Measurements from ENCODE around the gene MDK. TPM values are rescaled to one million over a fixed set of nuclear protein-coding genes. Genes with fewer than 3 reads are reported as not detected.

MDK gene
- total and polyA plus RNA-seq, 2 of the 13 experiments (the other 11 are each of a cell fraction or from before 2014, with no cell fraction given): 312 to 407 TPM

DNA sequence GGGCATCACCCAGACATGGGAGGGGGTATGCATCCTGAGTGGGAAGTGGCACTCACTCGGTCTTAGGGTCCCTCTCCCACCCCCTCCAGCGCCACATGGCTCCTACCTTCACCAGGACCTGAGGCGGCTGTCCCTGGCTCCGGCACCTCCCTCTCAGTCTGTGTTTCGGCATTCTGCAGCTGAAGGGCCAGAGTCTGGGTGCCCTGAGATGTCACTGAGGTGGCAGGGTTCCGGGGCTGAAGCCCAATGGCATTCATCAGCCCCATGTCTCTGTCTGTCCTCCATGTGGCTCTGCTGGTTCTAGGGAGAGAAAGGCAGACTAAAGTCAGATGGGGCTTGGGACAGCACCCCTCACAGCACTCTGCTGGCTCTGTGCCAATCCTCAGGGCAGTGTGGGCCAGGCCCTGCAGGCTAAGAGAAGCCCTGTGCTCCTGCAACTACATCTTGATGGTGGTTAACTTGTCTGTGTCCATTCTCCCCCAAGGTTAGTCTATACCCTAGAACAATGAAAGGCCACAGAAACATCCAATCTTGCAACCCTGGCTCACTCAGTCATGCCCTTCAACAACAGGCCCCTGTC is 27.0 kb downstream of the MDK start:
- 100% methylated on average over 3 of the region's 6 CpGs for WGBS (ENCODE audit: low lambda C conversion rate)
- ChIA-PET CTCF (ENCODE audit: low intra/inter-chr PET ratio, low total read pairs) (no interaction called here), POLR2A (no interaction called here)
- in situ Hi-C loops (cut with HindIII; ENCODE audit: extremely low pct_ligation_motif_present, low pct_unique_long_range_greater_than_20kb) (no loop called here), intact Hi-C loops (cut with micrococcal nuclease; ENCODE audit: unreplicated experiment) (no loop called here)
- ATAC-seq: no peak
- Histone ChIP-seq H3K27ac (ENCODE audit: extremely low read length, insufficient read depth, low read length) (no peak overlapping the region), H3K4me3 (replicated peaks in 1 of 3; ENCODE audit: insufficient read depth in 1 of 3, low read depth in 2 of 3, low read length in 3 of 3) (no peak overlapping the region), H3K36me3 (replicated peaks in 1 of 2; ENCODE audit: control insufficient read depth in 1 of 2, insufficient read depth in 2 of 2, low read length in 2 of 2) (peaks cover 42 to 72% of the 10 kb centered on the region in 2 experiments), H3K27me3 (ENCODE audit: control insufficient read depth in 1 of 2, insufficient read depth in 2 of 2, low read length in 2 of 2) (no peaks in the 10 kb centered on the region; a peak in 1 of 5 replicates), H2AFZ (ENCODE audit: low read length) (no peak overlapping the region), H3K9me3 (ENCODE audit: low read length) (no peaks in the 10 kb centered on the region), H3K79me2 (ENCODE audit: insufficient read depth, low read length) (no peaks in the 10 kb centered on the region), H3K4me1 (ENCODE audit: insufficient read depth, low read length) (peaks cover 2% of the 10 kb centered on the region; the same call in 1 of the 2 replicates), H4K20me1 (ENCODE audit: insufficient read depth, low read length) (peaks cover 5% of the 10 kb centered on the region; the same call in 1 of the 2 replicates), H3K4me2 (ENCODE audit: low read depth, low read length) (no peak overlapping the region), H3K9ac (ENCODE audit: insufficient read depth, low read depth, low read length) (no peak overlapping the region)
- no TSS peak for BruUV-seq (replicated peaks)
- DNase-seq (ENCODE audit: low spot score): no peak
- TF ChIP-seq, protein P1, sequence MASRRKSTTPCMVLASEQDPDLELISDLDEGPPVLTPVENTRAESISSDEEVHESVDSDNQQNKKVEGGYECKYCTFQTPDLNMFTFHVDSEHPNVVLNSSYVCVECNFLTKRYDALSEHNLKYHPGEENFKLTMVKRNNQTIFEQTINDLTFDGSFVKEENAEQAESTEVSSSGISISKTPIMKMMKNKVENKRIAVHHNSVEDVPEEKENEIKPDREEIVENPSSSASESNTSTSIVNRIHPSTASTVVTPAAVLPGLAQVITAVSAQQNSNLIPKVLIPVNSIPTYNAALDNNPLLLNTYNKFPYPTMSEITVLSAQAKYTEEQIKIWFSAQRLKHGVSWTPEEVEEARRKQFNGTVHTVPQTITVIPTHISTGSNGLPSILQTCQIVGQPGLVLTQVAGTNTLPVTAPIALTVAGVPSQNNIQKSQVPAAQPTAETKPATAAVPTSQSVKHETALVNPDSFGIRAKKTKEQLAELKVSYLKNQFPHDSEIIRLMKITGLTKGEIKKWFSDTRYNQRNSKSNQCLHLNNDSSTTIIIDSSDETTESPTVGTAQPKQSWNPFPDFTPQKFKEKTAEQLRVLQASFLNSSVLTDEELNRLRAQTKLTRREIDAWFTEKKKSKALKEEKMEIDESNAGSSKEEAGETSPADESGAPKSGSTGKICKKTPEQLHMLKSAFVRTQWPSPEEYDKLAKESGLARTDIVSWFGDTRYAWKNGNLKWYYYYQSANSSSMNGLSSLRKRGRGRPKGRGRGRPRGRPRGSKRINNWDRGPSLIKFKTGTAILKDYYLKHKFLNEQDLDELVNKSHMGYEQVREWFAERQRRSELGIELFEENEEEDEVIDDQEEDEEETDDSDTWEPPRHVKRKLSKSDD (CRISPR knock-in tag; IDR thresholded peaks at IDR 0.05; ENCODE audit: low read depth): no peak
- TF ChIP-seq CHD4 (IDR thresholded peaks at IDR 0.05; ENCODE audit: borderline replicate concordance, low read length): no peak
- no peak for TF ChIP-seq IRF2 (CRISPR knock-in tag; IDR thresholded peaks at IDR 0.05)
- TF ChIP-seq NFKBIZ (CRISPR knock-in tag; IDR thresholded peaks at IDR 0.05): no peak
- no peak for TF ChIP-seq ZNF543 (CRISPR knock-in tag; IDR thresholded peaks at IDR 0.05)
- TF ChIP-seq ZNF24 (IDR thresholded peaks at IDR 0.05): no peak
- no peak for TF ChIP-seq REXO4 (CRISPR knock-in tag; IDR thresholded peaks at IDR 0.05; ENCODE audit: borderline replicate concordance)
- TF ChIP-seq MXD4 (CRISPR knock-in tag; IDR thresholded peaks at IDR 0.05): no peak
- no peak for TF ChIP-seq PLRG1 (conservative IDR thresholded peaks at IDR 0.05)
- FAIRE-seq: no peak

Measured in HepG2 (cell line).